ENCODE data around the gene EXOC4.
"Not testable (repeated sequence)": the region's sequence is repeated elsewhere in the genome, so short reads cannot be mapped to it uniquely, and the experiment has no call there.

EXOC4 gene

GRCh38 chr7:133315332-133316040, 62.6 kb downstream of the EXOC4 start:
- DNase-seq, result no peak

- no peak for DNase-seq
Measured at GRCh38 chr7:133319842-133320241, 67.0 kb downstream of the EXOC4 start.

- no peak for DNase-seq
Measured at GRCh38 chr7:133320891-133321290, 68.0 kb downstream of the EXOC4 start.

- DNase-seq, result not testable (repeated sequence)
Measured at GRCh38 chr7:133321366-133321765, 68.5 kb downstream of the EXOC4 start.

- DNase-seq, result not testable (repeated sequence)
Measured at GRCh38 chr7:133326745-133327144, 73.9 kb downstream of the EXOC4 start.

GRCh38 chr7:133328021-133328420, 75.1 kb downstream of the EXOC4 start:
- not testable (repeated sequence) for DNase-seq

- DNase-seq, result no peak
Measured at GRCh38 chr7:133330085-133330484, 77.2 kb downstream of the EXOC4 start.

- DNase-seq, result no peak
Measured at GRCh38 chr7:133331861-133332260, 79.0 kb downstream of the EXOC4 start.

GRCh38 chr7:133339772-133340171, 86.9 kb downstream of the EXOC4 start:
- no peak for DNase-seq

GRCh38 chr7:133344275-133344674, 91.4 kb downstream of the EXOC4 start:
- no peak for DNase-seq

- no peak for DNase-seq
Measured at GRCh38 chr7:133345690-133346421, 93.0 kb downstream of the EXOC4 start.

GRCh38 chr7:133348250-133348649, 95.4 kb downstream of the EXOC4 start:
- no peak for DNase-seq

GRCh38 chr7:133349101-133349500, 96.2 kb downstream of the EXOC4 start:
- no peak for DNase-seq

- DNase-seq, result no peak
Measured at GRCh38 chr7:133352430-133352829, 99.6 kb downstream of the EXOC4 start.

- DNase-seq, result no peak
Measured at GRCh38 chr7:133353775-133354174, 100.9 kb downstream of the EXOC4 start.

- no peak for DNase-seq
Measured at GRCh38 chr7:133354546-133355324, 101.9 kb downstream of the EXOC4 start.

- no peak for DNase-seq
Measured at GRCh38 chr7:133355325-133355708, 102.4 kb downstream of the EXOC4 start.

- DNase-seq, result no peak
Measured at GRCh38 chr7:133355822-133356221, 102.9 kb downstream of the EXOC4 start.

- DNase-seq, result no peak
Measured at GRCh38 chr7:133358708-133359107, 105.8 kb downstream of the EXOC4 start.

- DNase-seq, result no peak
Measured at GRCh38 chr7:133359449-133359848, 106.6 kb downstream of the EXOC4 start.

GRCh38 chr7:133360201-133360600, 107.3 kb downstream of the EXOC4 start:
- DNase-seq, result no peak

- no peak for DNase-seq
Measured at GRCh38 chr7:133361806-133362205, 108.9 kb downstream of the EXOC4 start.

GRCh38 chr7:133364959-133365690, 112.2 kb downstream of the EXOC4 start:
- no peak for DNase-seq

Measured in SIG-M5 (cell line).